Head of caudate nucleus (tissue), 42 donors: ENCODE data around the gene ZNF580.

Experiments
- DNase-seq, 42 donors: peaks; one replicate each; pipeline versions ENCODE4 v3.0.0 to v3.0.0-alpha.2; 2020 to 2021; ENCODE audit warnings: mixed read lengths in 7 of 42
- intact Hi-C: fragments of 100-400 bp; cut with DNase I; formaldehyde crosslinking; loops from one replicate; pipeline ENCODE4 v1.15.0; 2022

The ZNF580 gene

GRCh38 chr19:55653651-55654322 lies 13.0 kb downstream of the ZNF580 start:
- DNase-seq: peak; percentile 92 to 99 (median 98)
- intact Hi-C loops: loop anchor here (2.0 kb wide), 1 partner anchor 21 kb away; the partner anchor contains the start of gene EPN1

DNA sequence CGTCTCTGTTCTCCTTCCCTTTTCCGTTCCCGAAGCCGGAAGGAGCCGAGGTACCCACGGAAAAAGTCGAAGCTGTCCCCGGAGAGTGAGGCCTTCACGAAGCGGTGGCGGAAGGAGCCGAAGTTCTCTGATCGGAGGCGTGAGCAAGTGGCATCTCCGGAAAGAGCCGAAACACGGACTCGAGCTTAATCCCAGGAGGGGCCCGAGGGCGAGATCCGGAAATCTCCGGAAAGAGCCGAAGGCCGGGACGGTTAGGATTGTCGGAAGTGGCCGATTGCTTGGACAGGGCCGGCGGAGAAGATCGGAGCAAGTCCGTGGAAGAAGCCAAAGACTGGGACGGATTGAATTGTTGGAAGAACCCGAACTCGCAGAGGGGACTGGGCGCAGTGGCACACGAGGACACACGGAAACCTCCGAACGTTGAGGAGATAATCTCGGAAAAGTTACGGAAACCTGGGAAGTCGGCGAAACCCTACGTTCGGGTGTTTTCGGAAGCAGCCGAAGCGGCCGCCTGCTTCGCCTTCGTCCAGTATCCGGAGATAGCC lies 13.6 kb downstream of the ZNF580 start:
- intact Hi-C loops: loop anchor here (2.0 kb wide), 1 partner anchor 20 kb away; the partner anchor contains the start of gene EPN1
- peak; percentile 92 to 99 (median 98) for DNase-seq

DNA sequence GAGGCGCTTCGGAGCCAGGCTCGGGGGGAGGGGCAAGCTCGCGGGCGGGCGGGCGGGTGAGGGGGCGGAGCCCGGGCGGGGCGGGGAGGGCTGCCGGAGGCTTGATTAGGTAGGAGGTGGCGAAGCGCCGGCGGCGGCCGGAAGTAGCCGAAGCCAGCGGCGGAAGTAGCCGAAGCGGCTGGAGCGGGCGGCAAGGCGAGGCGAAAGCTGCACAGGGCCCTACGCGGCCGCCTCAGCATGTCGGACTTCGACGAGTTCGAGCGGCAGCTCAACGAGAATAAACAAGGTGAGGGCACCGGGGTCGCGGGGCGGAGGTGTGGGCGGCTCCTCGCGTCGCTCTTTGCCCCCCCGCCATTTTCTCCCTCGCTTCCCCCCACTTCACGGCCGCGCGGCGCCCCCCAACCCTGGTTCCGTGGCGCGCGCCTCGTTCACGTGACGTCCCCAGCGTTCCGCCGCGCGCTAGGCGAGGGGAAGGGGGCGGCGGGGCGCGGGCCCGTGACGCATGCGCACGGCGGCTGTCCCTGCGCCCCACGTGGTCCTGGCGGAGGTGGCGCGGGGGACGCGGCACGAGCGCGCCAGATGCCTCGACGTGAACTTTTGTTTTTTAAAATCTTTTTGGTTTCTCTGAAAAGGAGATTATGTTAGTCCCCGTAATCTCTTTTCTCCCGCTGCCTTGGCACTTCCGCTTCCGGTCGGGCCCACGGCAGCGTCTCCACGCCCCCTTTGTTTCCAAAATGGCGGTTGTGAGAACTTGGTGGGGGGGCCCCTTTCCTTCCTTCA lies 14.3 kb downstream of the ZNF580 start, which contains the start of gene U2AF2:
Gene U2AF2, plus strand, starts transcription at position 168 of the 780 bp plus-strand sequence. Its CDS starts 70 bp downstream, at position 238.
- peak; percentile 86 to 98 (median 94) for DNase-seq
- intact Hi-C loops: loop anchor here (2.0 kb wide), 1 partner anchor 20 kb away; the partner anchor contains the start of gene EPN1

DNA sequence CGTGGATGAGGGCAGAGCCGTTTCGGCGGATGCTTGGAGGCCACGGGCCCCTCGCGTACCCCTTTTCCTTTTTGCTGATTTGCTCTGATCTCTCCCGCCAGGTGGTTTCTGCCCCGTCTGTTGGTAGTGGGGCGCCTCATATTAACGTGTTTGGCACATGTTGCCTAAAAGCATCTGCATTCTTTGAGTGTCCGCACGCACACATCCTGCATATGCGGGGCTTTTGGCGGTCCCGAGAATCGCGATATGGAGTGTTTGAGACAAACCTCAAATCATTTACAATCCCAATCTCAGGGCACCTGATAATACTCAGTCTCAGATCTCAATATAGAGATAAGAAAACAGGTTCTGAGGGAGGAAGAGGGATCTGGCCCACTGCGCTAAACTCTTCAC lies 14.8 kb downstream of the ZNF580 start:
- intact Hi-C loops: loop anchor here (2.0 kb wide), 1 partner anchor 19 kb away; the partner anchor contains the start of gene EPN1
- no peak for DNase-seq

DNA sequence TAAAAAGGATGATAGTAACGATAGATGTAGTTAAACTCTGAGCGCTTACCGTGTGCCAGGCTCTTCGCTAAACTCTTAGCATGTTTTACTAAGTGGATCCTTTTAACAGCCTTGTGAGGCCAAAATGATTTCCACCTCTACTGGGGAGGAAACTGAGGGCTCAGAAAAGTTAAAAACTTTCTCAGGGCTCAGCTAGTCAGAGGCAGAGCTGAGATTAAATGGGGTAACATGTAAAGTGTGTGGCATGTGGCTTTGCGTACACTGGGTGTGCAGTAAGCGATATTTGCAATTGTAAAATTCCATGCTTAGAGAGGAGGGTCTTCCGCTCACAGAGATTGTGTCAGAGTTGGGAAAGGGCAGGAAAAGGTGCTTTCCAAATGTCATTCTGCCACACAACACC lies 15.8 kb downstream of the ZNF580 start:
- intact Hi-C loops: no loop called here
- no peak for DNase-seq

DNA sequence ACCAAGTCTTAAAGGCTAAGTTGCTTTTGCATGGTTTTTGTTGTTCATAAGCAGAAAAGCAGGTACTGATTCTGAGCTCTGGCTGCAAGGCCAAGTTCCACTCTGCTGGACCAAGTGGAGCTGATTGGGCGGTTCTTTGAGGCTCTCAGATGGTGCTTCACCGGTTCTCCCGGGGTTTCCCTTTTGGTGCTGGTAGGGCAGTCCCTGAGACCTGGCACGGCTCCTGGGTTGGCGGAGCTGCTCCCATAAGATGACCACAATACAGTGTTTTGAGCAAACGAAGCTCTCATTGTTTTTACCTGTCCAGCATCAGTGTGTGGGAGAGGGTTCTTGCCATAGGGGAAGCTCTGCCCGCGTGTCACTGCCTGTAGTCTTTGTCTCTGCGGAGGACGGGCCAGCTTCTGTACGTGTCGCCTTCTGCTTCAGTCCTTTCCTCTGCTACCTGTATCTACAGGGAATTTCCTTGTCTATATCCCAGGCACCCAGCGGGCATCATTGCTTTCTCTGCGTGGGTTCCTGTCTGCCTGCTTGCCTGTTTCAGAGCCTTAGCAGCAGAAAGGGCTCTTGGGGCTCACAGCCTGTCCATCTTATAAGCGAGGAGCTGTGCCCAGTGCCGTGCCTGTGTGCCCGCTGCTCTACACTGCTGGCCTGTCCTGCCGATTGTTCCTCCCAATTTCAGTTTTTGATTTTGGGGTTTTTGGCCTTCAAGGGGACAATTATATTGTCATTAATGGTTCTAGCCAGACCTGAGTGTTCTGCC lies 16.4 kb downstream of the ZNF580 start:
- intact Hi-C loops: no loop called here
- DNase-seq: peak in 1 of 42 donors; percentile 21

- intact Hi-C loops: no loop called here
- no peak for DNase-seq
Measured at GRCh38 chr19:55658846-55659459, 18.2 kb downstream of the ZNF580 start.

DNA sequence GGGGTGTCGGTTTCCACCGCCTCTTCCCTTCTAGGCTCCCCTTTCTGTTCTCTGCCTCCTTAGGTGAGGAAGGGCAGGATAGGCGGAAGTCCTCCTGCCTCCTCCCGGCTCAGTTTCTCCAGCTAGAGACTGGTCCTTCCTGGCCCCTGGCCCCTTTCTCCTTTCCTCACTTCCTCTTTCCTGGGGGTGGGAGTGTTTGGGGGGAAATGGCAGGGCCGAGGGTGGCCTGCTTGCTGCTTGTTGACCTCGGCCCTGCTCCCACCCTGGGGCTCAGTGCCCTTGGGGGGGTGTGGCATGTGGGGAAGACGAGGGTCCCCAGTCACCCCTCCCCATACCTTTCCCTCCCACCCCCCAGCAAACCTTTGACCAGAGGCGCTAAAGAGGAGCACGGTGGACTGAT lies 19.0 kb downstream of the ZNF580 start:
- intact Hi-C loops: no loop called here
- no peak for DNase-seq

DNA sequence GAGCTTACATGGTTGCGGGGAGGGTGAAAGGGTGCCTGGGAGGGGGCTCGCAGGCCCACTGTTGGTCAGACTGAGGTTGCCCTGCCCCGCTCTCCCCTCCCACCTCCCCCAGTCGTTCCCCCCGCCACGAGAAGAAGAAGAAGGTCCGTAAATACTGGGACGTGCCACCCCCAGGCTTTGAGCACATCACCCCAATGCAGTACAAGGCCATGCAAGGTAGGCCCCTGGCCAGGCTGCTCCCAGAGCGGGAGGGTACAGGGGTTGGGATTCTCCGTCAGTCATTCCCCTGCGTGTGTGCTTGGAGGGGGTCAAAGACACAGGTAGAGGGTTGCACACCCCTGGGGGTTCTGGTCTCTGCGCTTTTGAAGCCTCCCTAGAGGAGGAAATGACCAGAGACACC lies 19.6 kb downstream of the ZNF580 start:
- intact Hi-C loops: no loop called here
- no peak for DNase-seq

GRCh38 chr19:55660991-55661390 lies 20.2 kb downstream of the ZNF580 start:
- DNase-seq: no peak
- intact Hi-C loops: no loop called here

DNA sequence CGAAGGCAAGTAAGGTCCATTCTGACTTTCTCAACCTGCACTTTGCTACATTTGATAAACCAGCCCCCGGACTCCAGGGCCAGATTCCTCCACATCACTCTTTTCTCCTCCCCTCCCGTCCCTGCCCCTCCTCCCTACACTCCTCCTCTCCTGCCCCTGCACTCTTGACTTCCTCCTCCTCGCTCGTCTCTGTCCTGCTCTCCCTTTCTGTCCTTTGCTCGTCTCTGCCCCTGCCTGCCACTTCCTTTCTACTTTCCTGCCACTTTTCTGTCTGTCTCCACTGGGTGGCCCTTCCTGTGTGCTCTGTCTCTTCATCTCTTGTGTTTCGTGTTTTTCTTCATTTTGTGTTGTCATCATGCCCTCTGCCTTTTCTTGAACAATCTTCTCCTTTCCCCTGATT lies 21.0 kb downstream of the ZNF580 start:
- intact Hi-C loops: no loop called here
- DNase-seq: no peak

DNA sequence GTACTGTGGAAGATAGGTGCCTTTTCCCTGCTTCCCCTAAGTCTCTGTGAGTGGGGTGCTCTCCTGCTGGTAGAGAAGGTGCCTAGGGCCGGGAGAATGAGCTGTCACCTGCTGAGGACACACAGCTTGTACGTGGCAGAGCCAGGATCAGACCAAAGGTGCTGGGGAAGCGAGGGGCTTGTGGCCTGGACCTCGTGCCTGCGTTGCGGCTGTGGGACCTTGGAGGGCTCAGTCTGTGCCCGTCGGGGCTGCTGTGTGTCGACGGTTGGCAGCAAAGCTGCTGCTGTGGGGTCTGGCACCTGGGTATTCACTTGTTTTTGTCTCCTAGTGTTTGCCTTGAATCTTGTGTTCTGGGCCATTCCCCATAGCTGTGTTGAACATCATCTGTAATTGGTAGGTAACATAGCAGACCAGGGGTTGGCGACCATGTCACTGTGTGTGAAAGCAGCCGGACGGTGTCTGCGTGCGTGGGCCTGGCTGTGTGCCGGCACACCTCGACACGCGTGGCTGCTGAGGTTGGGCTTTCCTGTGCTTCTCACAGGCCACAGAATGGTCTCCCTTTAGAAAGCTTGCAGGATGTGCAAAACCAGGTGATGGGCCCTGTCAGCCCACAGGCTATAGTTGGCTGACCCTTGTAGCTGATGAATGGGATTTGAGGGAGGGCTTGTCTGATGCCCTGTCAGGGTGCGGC lies 23.2 kb downstream of the ZNF580 start:
- no peak for DNase-seq
- intact Hi-C loops: no loop called here

DNA sequence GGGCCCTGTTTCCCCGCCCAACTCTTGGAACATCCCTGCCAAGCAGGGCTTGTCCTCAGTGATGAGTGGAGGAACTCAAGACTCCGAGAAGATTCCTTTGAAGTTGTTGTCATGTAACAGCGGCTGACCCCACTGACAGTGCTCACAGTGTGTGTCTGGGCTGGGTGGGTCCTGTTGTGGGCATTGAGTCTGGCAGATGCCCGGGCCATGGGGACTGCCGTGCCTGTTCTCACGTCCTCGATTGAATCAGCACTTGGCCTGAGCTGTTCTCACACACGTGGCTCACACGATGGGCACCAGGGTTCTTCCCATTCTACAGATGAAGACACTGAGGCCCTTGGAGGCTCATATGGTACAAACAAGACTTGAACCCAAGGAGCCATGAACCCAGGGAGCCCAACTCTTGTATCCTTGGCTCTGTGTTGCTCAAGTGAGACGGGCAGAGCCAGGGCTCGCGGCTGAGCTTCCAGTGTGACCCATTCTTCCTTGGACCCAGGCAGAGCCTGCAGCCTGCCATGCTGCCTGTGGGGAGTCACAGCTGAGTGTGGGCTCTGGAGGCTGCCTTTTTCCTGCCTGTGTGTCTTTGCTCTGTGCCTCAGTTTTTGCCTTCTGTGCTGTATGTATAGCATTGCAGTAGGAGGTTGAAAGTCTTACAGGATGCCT lies 25.7 kb downstream of the ZNF580 start:
- DNase-seq: no peak
- intact Hi-C loops: no loop called here

DNA sequence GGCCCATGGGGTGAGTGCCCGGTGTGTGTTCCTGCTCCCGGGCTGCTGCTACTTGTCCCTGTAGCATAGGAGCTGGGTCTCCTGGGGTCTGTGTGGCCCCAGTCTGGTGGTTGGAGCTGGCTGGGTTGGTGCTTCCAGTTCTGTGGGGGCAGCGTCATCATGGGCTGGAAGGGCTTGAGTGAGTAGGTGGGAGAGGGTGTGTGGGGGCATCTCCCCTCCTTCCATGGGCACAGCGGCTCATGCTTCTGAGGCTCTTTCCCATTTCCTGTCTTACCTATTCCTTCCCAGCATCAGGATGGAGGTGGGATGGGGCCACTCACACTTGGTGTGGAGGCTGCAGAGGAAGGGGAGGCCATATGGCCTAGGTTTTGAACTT lies 26.2 kb downstream of the ZNF580 start:
- intact Hi-C loops: no loop called here
- no peak for DNase-seq

- intact Hi-C loops: no loop called here
- peak in 7 of 42 donors; percentile 22 to 57 (median 39) for DNase-seq
Measured at GRCh38 chr19:55667511-55667910, 26.7 kb downstream of the ZNF580 start.

- intact Hi-C loops: no loop called here
- DNase-seq: peak; percentile 43 to 93 (median 74)
Measured at GRCh38 chr19:55667958-55668357, 27.2 kb downstream of the ZNF580 start.

DNA sequence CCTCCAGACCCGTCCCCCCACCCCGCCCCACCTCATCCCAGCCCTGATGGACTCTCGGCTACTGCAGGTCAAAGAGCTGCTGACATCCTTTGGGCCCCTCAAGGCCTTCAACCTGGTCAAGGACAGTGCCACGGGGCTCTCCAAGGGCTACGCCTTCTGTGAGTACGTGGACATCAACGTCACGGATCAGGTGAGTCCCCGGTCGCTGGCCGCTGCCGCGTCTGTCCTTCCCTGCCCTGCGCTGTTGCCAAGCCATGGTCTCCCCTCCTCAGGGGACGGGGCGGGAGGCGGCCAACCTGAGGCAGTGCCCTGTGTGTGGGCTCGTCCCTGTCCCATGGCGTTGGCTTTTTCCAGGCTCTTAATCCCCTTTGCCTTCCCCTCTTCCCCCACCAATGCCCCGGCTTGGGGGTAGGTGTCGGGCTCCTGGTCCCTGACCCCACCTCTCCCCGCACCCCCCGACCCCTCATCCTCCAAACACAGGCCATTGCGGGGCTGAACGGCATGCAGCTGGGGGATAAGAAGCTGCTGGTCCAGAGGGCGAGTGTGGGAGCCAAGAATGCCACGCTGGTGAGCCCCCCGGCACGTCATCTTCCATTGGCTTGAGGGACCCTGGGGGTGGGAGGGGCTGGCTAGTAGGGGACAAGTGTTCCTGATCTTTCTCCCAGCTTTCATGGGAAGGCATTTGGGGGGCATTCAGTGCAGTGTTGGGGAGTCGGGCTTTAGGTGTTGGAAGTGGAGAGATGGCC lies 28.0 kb downstream of the ZNF580 start:
- no peak for DNase-seq
- intact Hi-C loops: no loop called here
